Measurements from ENCODE around the gene GALNT15. TPM values are rescaled to one million over a fixed set of nuclear protein-coding genes. Genes with fewer than 3 reads are reported as not detected.

Gene GALNT15
- total RNA-seq, 1 donor from 2014 or later = 10.3 TPM

DNA sequence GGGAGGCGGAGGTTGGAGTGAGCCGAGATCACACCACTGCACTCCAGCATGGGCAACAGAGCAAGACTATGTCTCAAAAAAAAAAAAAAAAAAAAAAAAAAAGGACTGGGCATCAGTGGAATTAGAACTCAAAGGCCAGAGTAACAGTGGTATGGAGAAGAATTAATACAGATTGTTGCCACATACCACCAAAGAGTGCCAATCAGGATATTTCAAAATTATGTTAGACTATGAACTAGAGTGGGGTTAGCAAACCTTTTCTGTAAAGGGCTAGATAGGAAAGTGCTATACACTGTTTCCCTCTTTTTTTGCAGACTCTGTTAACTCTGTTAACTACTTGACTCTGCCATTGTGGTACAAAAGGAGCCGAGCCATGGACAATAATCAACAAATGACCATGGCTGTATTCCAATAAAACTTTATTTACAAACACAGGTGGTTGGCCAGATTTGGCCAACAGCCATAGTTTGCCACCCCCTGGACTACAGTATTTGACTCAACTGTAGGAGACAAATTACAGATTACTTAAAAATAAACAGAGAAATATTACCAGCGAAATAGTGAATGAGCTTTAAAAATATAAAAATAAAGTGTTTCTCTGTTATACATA lies 61.7 kb downstream of the GALNT15 start:
- no peak for ATAC-seq
- Histone ChIP-seq H3K36me3 (no peaks in the 10 kb centered on the region), H3K27me3 (no peaks in the 10 kb centered on the region), H3K9me3 (no peaks in the 10 kb centered on the region), H3K27ac (no peak overlapping the region), H3K4me1 (peaks cover 6% of the 10 kb centered on the region), H3K4me3 (no peak overlapping the region)
- TF ChIP-seq CTCF (IDR thresholded peaks at IDR 0.05) = no peak
- intact Hi-C loops (cut with DNase I) = no loop called here
- DNase-seq = no peak

DNA sequence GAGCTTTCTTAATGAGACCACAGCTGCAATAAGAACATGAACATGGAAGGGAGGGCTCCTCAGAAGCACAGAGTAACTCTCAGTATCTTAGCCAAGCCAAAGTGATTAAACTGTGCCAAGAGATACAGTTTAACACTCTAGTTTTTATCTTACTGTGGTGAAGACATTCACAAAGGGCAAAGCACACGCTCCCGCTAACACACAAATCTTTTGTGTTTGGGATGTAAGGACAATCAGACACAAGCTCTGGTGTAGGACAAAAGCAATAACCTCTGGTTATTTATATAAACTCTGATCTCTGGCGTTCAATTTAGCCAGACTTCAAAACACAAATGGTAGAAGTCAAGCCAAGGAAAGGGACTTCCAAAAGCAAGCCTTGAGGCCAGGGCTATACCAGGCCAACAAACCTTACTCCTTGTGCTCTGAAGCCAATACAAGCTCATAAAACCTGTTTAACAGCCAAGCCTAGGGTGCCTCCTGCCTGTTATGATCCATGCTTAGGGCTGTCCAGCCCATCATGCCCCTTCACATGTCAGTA lies 62.4 kb downstream of the GALNT15 start:
- no peak overlapping the region for H3K27ac ChIP-seq
- no peak for DNase-seq

GRCh38 chr3:16239086-16239770 lies 64.7 kb downstream of the GALNT15 start:
- Histone ChIP-seq H3K27ac (no peak overlapping the region), H3K36me3 (no peaks in the 10 kb centered on the region), H3K27me3 (no peaks in the 10 kb centered on the region), H3K4me1 (peaks cover 6% of the 10 kb centered on the region), H3K9me3 (no peaks in the 10 kb centered on the region), H3K4me3 (no peak overlapping the region)
- no peak for TF ChIP-seq CTCF (IDR thresholded peaks at IDR 0.05)
- ATAC-seq (no peak), DNase-seq (no peak)
- intact Hi-C loops (cut with DNase I) = no loop called here

More for the DNA sequence above, 62.4 kb downstream of the GALNT15 start:
- H3K36me3 ChIP-seq = no peaks in the 10 kb centered on the region
- TF ChIP-seq CTCF (IDR thresholded peaks at IDR 0.05) = no peak
- peaks cover 6% of the 10 kb centered on the region for H3K4me1 ChIP-seq
- H3K9me3 ChIP-seq = no peaks in the 10 kb centered on the region
- H3K4me3 ChIP-seq = no peak overlapping the region
- intact Hi-C loops (cut with DNase I) = no loop called here
- ATAC-seq = no peak
- no peaks in the 10 kb centered on the region for H3K27me3 ChIP-seq

DNA sequence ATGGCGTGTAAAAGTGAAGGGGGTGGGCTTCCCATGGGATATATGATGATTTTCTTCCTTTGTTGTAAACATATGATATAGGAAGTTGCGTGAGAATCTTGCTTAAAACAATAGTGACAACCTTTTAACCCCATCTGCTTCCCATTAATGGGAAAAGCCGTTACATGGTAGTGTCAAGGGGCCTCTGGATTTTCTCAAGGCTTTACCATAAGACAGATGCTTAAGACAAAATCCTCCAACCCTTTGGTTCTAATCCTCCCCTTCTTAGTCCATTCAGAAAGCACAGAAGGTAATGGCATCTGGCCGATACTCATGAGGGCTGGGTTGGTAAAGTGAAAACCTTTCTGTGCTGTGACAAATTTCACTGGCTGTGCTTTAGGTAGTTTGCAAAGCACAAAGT lies 65.3 kb downstream of the GALNT15 start:
- no peak for TF ChIP-seq CTCF (IDR thresholded peaks at IDR 0.05)
- Histone ChIP-seq H3K27me3 (no peaks in the 10 kb centered on the region), H3K9me3 (no peaks in the 10 kb centered on the region), H3K4me1 (peaks cover 6% of the 10 kb centered on the region), H3K4me3 (no peak overlapping the region), H3K36me3 (no peaks in the 10 kb centered on the region), H3K27ac (no peak overlapping the region)
- intact Hi-C loops (cut with DNase I) = no loop called here
- no peak for DNase-seq
- no peak for ATAC-seq

DNA sequence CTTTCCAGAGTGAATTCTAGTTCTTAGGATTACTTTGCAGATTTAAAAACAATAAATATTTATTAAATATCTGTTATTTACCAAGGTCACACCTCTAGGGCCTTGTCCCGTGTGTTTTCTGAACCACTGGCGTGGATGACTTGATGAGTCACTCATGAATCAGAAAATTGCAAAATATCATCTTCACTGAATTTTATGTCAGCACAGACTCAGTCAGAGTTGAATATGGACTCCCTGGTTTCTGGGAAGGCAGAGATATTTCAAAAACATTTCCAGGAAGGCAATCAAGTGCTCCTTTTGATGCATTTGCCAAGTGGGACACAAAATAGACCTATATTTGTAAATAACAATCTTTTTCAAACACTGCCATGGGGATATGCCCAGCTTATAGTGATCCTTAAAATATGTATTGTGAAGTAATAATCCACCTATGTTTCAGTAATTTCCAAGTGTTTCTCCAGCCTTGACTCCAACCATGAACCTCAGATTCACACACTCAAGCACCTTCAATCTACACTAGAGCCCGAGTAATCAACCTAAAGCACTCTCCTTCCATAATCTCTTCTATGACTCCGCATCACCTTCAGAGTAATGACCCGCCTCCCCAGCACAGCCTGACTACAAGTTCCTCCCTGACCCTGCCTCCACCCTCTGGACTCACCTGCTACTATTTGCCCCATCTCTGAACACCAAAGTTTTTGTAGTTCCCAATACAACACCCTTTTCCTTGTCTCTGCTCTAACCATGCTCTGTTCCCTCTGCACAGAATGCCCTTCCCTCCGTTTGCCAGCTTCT lies 65.9 kb downstream of the GALNT15 start:
- TF ChIP-seq CTCF (IDR thresholded peaks at IDR 0.05) = no peak
- no peak overlapping the region for H3K27ac ChIP-seq
- H3K4me1 ChIP-seq = peaks cover 6% of the 10 kb centered on the region
- H3K27me3 ChIP-seq = no peaks in the 10 kb centered on the region
- peak; percentile 53 for ATAC-seq
- no peaks in the 10 kb centered on the region for H3K9me3 ChIP-seq
- H3K4me3 ChIP-seq = no peak overlapping the region
- no peak for DNase-seq
- intact Hi-C loops (cut with DNase I) = no loop called here
- no peaks in the 10 kb centered on the region for H3K36me3 ChIP-seq
